ENCODE data around the gene CYP4F12.
A peak's percentile ranks its signal among the peaks of the same experiment; 100 is the strongest.

CYP4F12 gene

GRCh38 chr19:15672580-15673175 is at the start of gene CYP4F12:
CYP4F12 (plus strand) TSS chr19:15673087; CDS start chr19:15673530, 443 bp downstream.
- DNase-seq, result peak; percentile 94 to 95
- TF ChIP-seq GATA1 (IDR thresholded peaks at IDR 0.05; ENCODE audit: low read depth, low read length) (no peak), POLR2A (IDR thresholded peaks at IDR 0.05; ENCODE audit: low read length) (no peak)

- TF ChIP-seq POLR2A (IDR thresholded peaks at IDR 0.05; ENCODE audit: low read length) (no peak), GATA1 (IDR thresholded peaks at IDR 0.05; ENCODE audit: low read depth, low read length) (no peak)
- no peak for DNase-seq
These were observed 49.1 kb upstream of the CYP4F12 start for GRCh38 chr19:15623711-15624318.

GRCh38 chr19:15628236-15629002 is 44.5 kb upstream of the CYP4F12 start:
- TF ChIP-seq GATA1 (IDR thresholded peaks at IDR 0.05; ENCODE audit: low read depth, low read length) (no peak), POLR2A (IDR thresholded peaks at IDR 0.05; ENCODE audit: low read length) (no peak)
- DNase-seq, result no peak

- TF ChIP-seq GATA1 (IDR thresholded peaks at IDR 0.05; ENCODE audit: low read depth, low read length) (no peak), POLR2A (IDR thresholded peaks at IDR 0.05; ENCODE audit: low read length) (no peak)
- peak; percentile 71 to 88 for DNase-seq
These were observed 43.6 kb upstream of the CYP4F12 start for GRCh38 chr19:15629003-15629880.

GRCh38 chr19:15631817-15632216 is 41.1 kb upstream of the CYP4F12 start:
- TF ChIP-seq GATA1 (IDR thresholded peaks at IDR 0.05; ENCODE audit: low read depth, low read length), result no peak
- no peak for TF ChIP-seq POLR2A (IDR thresholded peaks at IDR 0.05; ENCODE audit: low read length)
- peak; percentile 44 to 64 for DNase-seq

- TF ChIP-seq GATA1 (IDR thresholded peaks at IDR 0.05; ENCODE audit: low read depth, low read length), result no peak
- TF ChIP-seq POLR2A (IDR thresholded peaks at IDR 0.05; ENCODE audit: low read length), result no peak
- no peak for DNase-seq
These were observed 39.6 kb upstream of the CYP4F12 start for GRCh38 chr19:15633082-15633835.

- TF ChIP-seq GATA1 (IDR thresholded peaks at IDR 0.05; ENCODE audit: low read depth, low read length) (no peak), POLR2A (IDR thresholded peaks at IDR 0.05; ENCODE audit: low read length) (no peak)
- no peak for DNase-seq
These were observed 38.8 kb upstream of the CYP4F12 start for GRCh38 chr19:15634105-15634504.

- no peak for TF ChIP-seq GATA1 (IDR thresholded peaks at IDR 0.05; ENCODE audit: low read depth, low read length)
- no peak for TF ChIP-seq POLR2A (IDR thresholded peaks at IDR 0.05; ENCODE audit: low read length)
- no peak for DNase-seq
These were observed 37.7 kb upstream of the CYP4F12 start for GRCh38 chr19:15635016-15635805.

GRCh38 chr19:15636026-15636425 is 36.9 kb upstream of the CYP4F12 start:
- DNase-seq, result no peak
- TF ChIP-seq POLR2A (IDR thresholded peaks at IDR 0.05; ENCODE audit: low read length) (no peak), GATA1 (IDR thresholded peaks at IDR 0.05; ENCODE audit: low read depth, low read length) (no peak)

- TF ChIP-seq POLR2A (IDR thresholded peaks at IDR 0.05; ENCODE audit: low read length) (no peak), GATA1 (IDR thresholded peaks at IDR 0.05; ENCODE audit: low read depth, low read length) (no peak)
- DNase-seq, result no peak
These were observed 33.3 kb upstream of the CYP4F12 start for GRCh38 chr19:15639596-15639995.

GRCh38 chr19:15640294-15640903 is 32.5 kb upstream of the CYP4F12 start, which contains the start of gene CYP4F3:
CYP4F3 (plus strand) TSS chr19:15640897; CDS start chr19:15641416, 519 bp downstream.
- TF ChIP-seq GATA1 (IDR thresholded peaks at IDR 0.05; ENCODE audit: low read depth, low read length), result no peak
- TF ChIP-seq POLR2A (IDR thresholded peaks at IDR 0.05; ENCODE audit: low read length), result no peak
- peak; percentile 93 to 97 for DNase-seq
